G401.6 (cell line): ENCODE results near the gene EEIG1.
A peak's percentile ranks its signal among the peaks of the same experiment; 100 is the strongest.

ENCODE experiments used
- FAIRE-seq: peaks from 2 replicates; lab custom pipeline; 2012; peaks lifted over from hg19 to GRCh38; lab: Jason Lieb, UNC

The EEIG1 gene

GRCh38 chr9:127940593-127940992 lies 40.2 kb downstream of the EEIG1 start:
- FAIRE-seq: no peak

GRCh38 chr9:127938298-127938690 lies 42.5 kb downstream of the EEIG1 start:
- no peak for FAIRE-seq

- FAIRE-seq: peak; percentile 67
These were observed 43.1 kb downstream of the EEIG1 start, which contains the start of gene DPM2 for GRCh38 chr9:127937388-127938297. DPM2 (minus strand) TSS chr9:127937854; CDS start chr9:127937820, 34 bp downstream.

GRCh38 chr9:127937056-127937387 lies 43.8 kb downstream of the EEIG1 start:
- no peak for FAIRE-seq

GRCh38 chr9:127936347-127936852 lies 44.4 kb downstream of the EEIG1 start:
- no peak for FAIRE-seq

GRCh38 chr9:127935765-127936221 lies 45.0 kb downstream of the EEIG1 start:
- FAIRE-seq: no peak

GRCh38 chr9:127934986-127935385 lies 45.8 kb downstream of the EEIG1 start:
- no peak for FAIRE-seq

- no peak for FAIRE-seq
These were observed 46.5 kb downstream of the EEIG1 start for GRCh38 chr9:127934248-127934647.

GRCh38 chr9:127931092-127931881 lies 49.5 kb downstream of the EEIG1 start:
- no peak for FAIRE-seq
